Measurements from ENCODE around the gene FLRT2. TPM values are rescaled to one million over a fixed set of nuclear protein-coding genes. Genes with fewer than 3 reads are reported as not detected.

Gene FLRT2
- total and polyA plus RNA-seq, 2 of the 4 experiments (the other 2 are of a cell fraction): 10.2 to 13.1 TPM

- H3K9me3 ChIP-seq (ENCODE audit: control insufficient read depth, insufficient read depth, low read length): no peaks in the 10 kb centered on the region
- no peak overlapping the region for H3K14ac ChIP-seq (replicated peaks; ENCODE audit: low read depth, low read length)
- no peak overlapping the region for H2AK5ac ChIP-seq (ENCODE audit: low read depth, low read length)
- in situ Hi-C loops (cut with MboI; ENCODE audit: low sequenced_read_pairs) (no loop called here), dilution Hi-C loops (cut with HindIII; ENCODE audit: low sequenced_read_pairs, unreplicated experiment) (no loop called here), intact Hi-C loops (cut with micrococcal nuclease) (no loop called here)
- no peak overlapping the region for H3K27ac ChIP-seq (ENCODE audit: insufficient read depth, low read length)
- H4K91ac ChIP-seq (ENCODE audit: insufficient read depth, low read depth, low read length): no peak overlapping the region
- DNase-seq: no peak
- WGBS, 2 experiments (ENCODE audit: extremely low coverage in 2 of 2, insufficient read length in 1 of 2): 100% methylated on average over 1 of the region's 4 CpGs; no CpG with 5 or more reads in 1 of the 2 experiments
- H3K56ac ChIP-seq (ENCODE audit: extremely low read depth, insufficient read depth, low read length): no peak overlapping the region
- H4K5ac ChIP-seq (ENCODE audit: low read depth, low read length): no peak overlapping the region
- no peak overlapping the region for H2BK120ac ChIP-seq (ENCODE audit: low read depth, low read length)
- H3K4ac ChIP-seq (ENCODE audit: low read depth, low read length): no peak overlapping the region
- no peak for TF ChIP-seq NFE2L2 (IDR thresholded peaks at IDR 0.05; ENCODE audit: low read depth, low read length)
- TF ChIP-seq MAZ (IDR thresholded peaks at IDR 0.05; ENCODE audit: borderline replicate concordance, low read depth, low read length): no peak
- no peak for TF ChIP-seq MXI1 (IDR thresholded peaks at IDR 0.05; ENCODE audit: borderline replicate concordance, low read depth, low read length)
- no peak for TF ChIP-seq CTCF (conservative IDR thresholded peaks at IDR 0.05; ENCODE audit: low read depth, low read length)
- TF ChIP-seq SMC3 (IDR thresholded peaks at IDR 0.05; ENCODE audit: low read depth, low read length): no peak
- TF ChIP-seq CEBPB (IDR thresholded peaks at IDR 0.05; ENCODE audit: low read depth, low read length): no peak
- TF ChIP-seq RAD21 (IDR thresholded peaks at IDR 0.05; ENCODE audit: low read length): no peak
- no peak for TF ChIP-seq POLR2A (IDR thresholded peaks at IDR 0.05; ENCODE audit: low read depth, low read length)
- no peak for TF ChIP-seq CHD1 (IDR thresholded peaks at IDR 0.05; ENCODE audit: low read depth, low read length)
- no peak for TF ChIP-seq FOS (IDR thresholded peaks at IDR 0.05; ENCODE audit: low read depth, low read length)
- no peak for TF ChIP-seq BHLHE40 (IDR thresholded peaks at IDR 0.05; ENCODE audit: low read depth, low read length)
- no peak for TF ChIP-seq ELK1 (IDR thresholded peaks at IDR 0.05; ENCODE audit: borderline replicate concordance, low read depth, low read length)
- TF ChIP-seq RCOR1 (IDR thresholded peaks at IDR 0.05; ENCODE audit: insufficient replicate concordance, low read length): no peak
- no peak for TF ChIP-seq USF2 (IDR thresholded peaks at IDR 0.05; ENCODE audit: low read depth, low read length)
- no peak for TF ChIP-seq MAFK (IDR thresholded peaks at IDR 0.05; ENCODE audit: low read depth, low read length)
- TF ChIP-seq RFX5 (IDR thresholded peaks at IDR 0.05; ENCODE audit: low read depth, low read length): no peak
- H3K4me1 ChIP-seq (ENCODE audit: control insufficient read depth, insufficient read depth, low read length): no peaks in the 10 kb centered on the region; the same call in 1 of the 2 replicates
- no peak overlapping the region for H3K4me2 ChIP-seq (ENCODE audit: low read depth, low read length)
- H3K27me3 ChIP-seq (ENCODE audit: control insufficient read depth, insufficient read depth, low read length): no peaks in the 10 kb centered on the region
- no peak overlapping the region for H4K8ac ChIP-seq (ENCODE audit: low read depth in 2 of 2, low read length in 2 of 2)
- CTCF ChIA-PET: interaction anchor here (0.6 to 1.8 kb wide), 3 partner anchors 9 to 15 kb away, joined by 3 to 8 read pairs (median 3); no protein-coding TSS in a partner anchor
- no peak overlapping the region for H2BK20ac ChIP-seq (ENCODE audit: low read depth, low read length)
- POLR2A ChIA-PET (ENCODE audit: unreplicated experiment): no interaction called here
- H3K9ac ChIP-seq (ENCODE audit: low read depth, low read length): no peak overlapping the region
- no peak overlapping the region for H2AK9ac ChIP-seq (replicated peaks; ENCODE audit: low read depth, low read length, poor library complexity)
- H2BK5ac ChIP-seq (ENCODE audit: low read depth, low read length, poor library complexity, severe bottlenecking): no peak overlapping the region
- no peaks in the 10 kb centered on the region; the same call in 1 of the 2 replicates for H3K9me1 ChIP-seq (ENCODE audit: insufficient read depth, low read length)
- H3K4me3 ChIP-seq (ENCODE audit: insufficient read depth, low read depth, low read length): no peak overlapping the region
- no TSS peak for BruUV-seq (replicated peaks)
- no peaks in the 10 kb centered on the region; the same call in 1 of the 2 replicates for H3K36me3 ChIP-seq (ENCODE audit: control insufficient read depth, insufficient read depth, low read length)
- no peak overlapping the region for H2AFZ ChIP-seq (replicated peaks; ENCODE audit: low read length, poor library complexity)
- no peaks in the 10 kb centered on the region for H4K20me1 ChIP-seq (ENCODE audit: insufficient read depth, low read length)
- no peak overlapping the region for H3K23ac ChIP-seq (ENCODE audit: low read depth, low read length)
- H3K79me1 ChIP-seq (ENCODE audit: low read depth in 1 of 2, low read length in 2 of 2): 0 out of 4 replicates have a peak, but pooled peaks cover 0 to under 1% of the 10 kb centered on the region in 2 experiments
- ATAC-seq (ENCODE audit: low read depth): no peak
- H2BK15ac ChIP-seq (ENCODE audit: low read depth, low read length): no peak overlapping the region
- H3K18ac ChIP-seq (ENCODE audit: low read depth, low read length): no peak overlapping the region
These were observed 66.6 kb downstream of the FLRT2 start for GRCh38 chr14:85596562-85596961.
